GM12873 (cell line): ENCODE results near the gene PAIP1.

Experiments
- CTCF ChIP-seq: IDR thresholded peaks from 2 replicates; pipeline ENCODE4 v1.5.1; 2012; ENCODE audit warnings: low read depth, mild to moderate bottlenecking, moderate library complexity, low read length, control low read depth; ENCODE audit not compliant: insufficient read depth; ENCODE audit errors: missing control alignments

The PAIP1 gene

GRCh38 chr5:43581398-43581797 is 24.5 kb upstream of the PAIP1 start:
- no peak for TF ChIP-seq CTCF

GRCh38 chr5:43573058-43573457 is 16.2 kb upstream of the PAIP1 start:
- TF ChIP-seq CTCF: no peak

GRCh38 chr5:43572357-43572756 is 15.5 kb upstream of the PAIP1 start:
- no peak for TF ChIP-seq CTCF

GRCh38 chr5:43571237-43571636 is 14.4 kb upstream of the PAIP1 start:
- no peak for TF ChIP-seq CTCF

- no peak for TF ChIP-seq CTCF
Observed at GRCh38 chr5:43570450-43571158, 13.7 kb upstream of the PAIP1 start.

- no peak for TF ChIP-seq CTCF
Observed at GRCh38 chr5:43569236-43569746, 12.4 kb upstream of the PAIP1 start.

- TF ChIP-seq CTCF: no peak
Observed at GRCh38 chr5:43567967-43568366, 11.1 kb upstream of the PAIP1 start.
